C4-2B (cell line): Measurements from ENCODE around the gene PCSK5.

Experiments
- CTCF ChIP-seq: fragments of 450-650 bp; conservative IDR thresholded peaks from 2 replicates; pipeline ENCODE4 v1.5.1; 2017; ENCODE audit warnings: mild to moderate bottlenecking
- ZFX ChIP-seq: fragments of 450-650 bp; IDR thresholded peaks from 2 replicates; pipeline ENCODE4 v1.6.1; 2017

- TF ChIP-seq CTCF = no peak
- no peak for TF ChIP-seq ZFX
Measured at GRCh38 chr9:76218117-76218885, 327.8 kb downstream of the PCSK5 start.
